Measurements from ENCODE around the gene PLCD4.

PLCD4 gene

GRCh38 chr2:218659258-218659987, 51.7 kb downstream of the PLCD4 start, which contains the start of the genes BCS1L and ZNF142:
Gene BCS1L (plus strand): TSS chr2:218659683. CDS start chr2:218660988, 1,305 bp downstream.
Gene ZNF142 (minus strand): TSS chr2:218659623. CDS start chr2:218656429, 3,194 bp downstream.
- peak; percentile 98 for DNase-seq
- in situ Hi-C loops (cut with MboI; ENCODE audit: low pct_unique_long_range_greater_than_20kb, low sequenced_read_pairs): no loop called here

- in situ Hi-C loops (cut with MboI; ENCODE audit: low pct_unique_long_range_greater_than_20kb, low sequenced_read_pairs): no loop called here
- DNase-seq: no peak
These were observed 52.3 kb downstream of the PLCD4 start for GRCh38 chr2:218659988-218660358.

GRCh38 chr2:218662377-218662776, 54.7 kb downstream of the PLCD4 start:
- DNase-seq: no peak
- in situ Hi-C loops (cut with MboI; ENCODE audit: low pct_unique_long_range_greater_than_20kb, low sequenced_read_pairs): no loop called here

GRCh38 chr2:218662827-218663226, 55.1 kb downstream of the PLCD4 start:
- no peak for DNase-seq
- in situ Hi-C loops (cut with MboI; ENCODE audit: low pct_unique_long_range_greater_than_20kb, low sequenced_read_pairs): no loop called here

GRCh38 chr2:218663901-218664300, 56.2 kb downstream of the PLCD4 start:
- in situ Hi-C loops (cut with MboI; ENCODE audit: low pct_unique_long_range_greater_than_20kb, low sequenced_read_pairs): no loop called here
- no peak for DNase-seq

- in situ Hi-C loops (cut with MboI; ENCODE audit: low pct_unique_long_range_greater_than_20kb, low sequenced_read_pairs): no loop called here
- no peak for DNase-seq
These were observed 57.0 kb downstream of the PLCD4 start for GRCh38 chr2:218664653-218665052.

GRCh38 chr2:218671097-218671653, 63.5 kb downstream of the PLCD4 start:
- peak; percentile 15 for DNase-seq
- in situ Hi-C loops (cut with MboI; ENCODE audit: low pct_unique_long_range_greater_than_20kb, low sequenced_read_pairs): no loop called here

- DNase-seq: peak; percentile 88
- in situ Hi-C loops (cut with MboI; ENCODE audit: low pct_unique_long_range_greater_than_20kb, low sequenced_read_pairs): no loop called here
These were observed 64.2 kb downstream of the PLCD4 start, which contains the start of the genes RNF25 and STK36 for GRCh38 chr2:218671654-218672566. Gene RNF25 (minus strand): TSS chr2:218672002. CDS start chr2:218671970, 32 bp downstream. Gene STK36 (plus strand): TSS chr2:218672086. CDS start chr2:218672830, 744 bp downstream.

GRCh38 chr2:218679119-218679518, 71.4 kb downstream of the PLCD4 start:
- no peak for DNase-seq
- in situ Hi-C loops (cut with MboI; ENCODE audit: low pct_unique_long_range_greater_than_20kb, low sequenced_read_pairs): no loop called here

GRCh38 chr2:218680061-218680460, 72.4 kb downstream of the PLCD4 start:
- in situ Hi-C loops (cut with MboI; ENCODE audit: low pct_unique_long_range_greater_than_20kb, low sequenced_read_pairs): no loop called here

More at GRCh38 chr2:218680061-218680460, 72.4 kb downstream of the PLCD4 start:
- DNase-seq: no peak

Measured in KBM-7 (cell line).